Measurements from ENCODE around the gene KLHL29. TPM values are rescaled to one million over a fixed set of nuclear protein-coding genes. Genes with fewer than 3 reads are reported as not detected.
A peak's percentile ranks its signal among the peaks of the same experiment; 100 is the strongest.
"Not testable (repeated sequence)": the region's sequence is repeated elsewhere in the genome, so short reads cannot be mapped to it uniquely, and the experiment has no call there.

Gene KLHL29
- total RNA-seq, result 1 to 10 TPM; 1.9 to 4.0 (median 2.1) TPM
- 1.7 TPM for polyA plus RNA-seq
- long read RNA-seq, donor 1, partial matches to known transcripts, result 5 of 8 reads
- long read RNA-seq, donor 1, other reads (novel, unspliced or antisense), result 3 of 8 reads
- long read RNA-seq, donor 2, partial matches to known transcripts, result 1 of 2 reads
- long read RNA-seq, donor 2, other reads (novel, unspliced or antisense), result 1 of 2 reads
- long read RNA-seq, donor 3, partial matches to known transcripts, result 3 of 3 reads
- long read RNA-seq, donor 3, other reads (novel, unspliced or antisense), result 0 of 3 reads
- long read RNA-seq, donor 4, partial matches to known transcripts, result 1 of 2 reads
- long read RNA-seq, donor 4, other reads (novel, unspliced or antisense), result 1 of 2 reads

DNA sequence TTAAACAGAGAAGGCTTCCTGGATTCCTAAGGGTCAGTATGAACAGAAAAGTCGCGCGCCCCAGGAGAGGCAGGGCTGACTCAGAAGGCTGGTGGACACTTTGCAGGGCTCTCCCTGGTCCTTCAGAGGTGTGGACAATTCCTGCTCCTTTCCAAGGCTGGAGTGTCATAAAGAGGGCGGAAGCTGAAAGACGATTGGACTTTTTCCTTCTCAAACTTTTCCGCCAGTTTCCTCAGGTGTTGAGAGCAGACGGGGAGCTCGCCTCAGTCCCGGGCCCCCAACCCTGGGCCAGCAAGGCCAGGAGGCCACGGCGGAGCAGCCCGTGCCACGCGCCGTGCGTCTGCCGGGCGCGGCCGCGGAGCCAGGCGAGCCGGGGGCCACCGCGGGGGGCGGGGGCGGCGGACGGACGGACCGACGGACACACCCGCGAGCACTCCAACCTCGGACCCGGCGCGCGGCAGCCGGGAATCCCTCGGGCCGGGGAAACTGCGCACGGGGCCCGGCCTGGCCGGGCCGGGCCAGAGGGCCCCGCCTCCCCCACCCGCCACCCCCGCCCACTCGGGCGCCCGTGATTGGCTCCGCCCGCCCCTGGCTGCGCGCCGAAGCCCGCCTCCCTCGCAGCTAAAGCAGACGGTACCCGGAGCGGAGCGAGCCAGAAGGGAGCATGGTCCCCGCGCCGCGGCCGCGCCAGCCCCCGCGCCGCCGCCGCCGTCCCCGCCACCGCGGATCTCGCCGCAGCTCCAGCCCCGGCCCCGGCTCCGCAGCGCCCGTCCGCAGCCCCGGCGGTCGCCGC lies at the start of gene KLHL29:
KLHL29 (plus strand) TSS at position 629 of the 793 bp plus-strand sequence. CDS start 177,018 bp downstream, outside the sequence.
- ATAC-seq, result peak; percentile 76 to 82
- H3K9me3 ChIP-seq (ENCODE audit: control insufficient read depth, low read length), result no peaks in the 10 kb centered on the region
- DNase-seq, result peak; percentile 89 to 96 (median 96)
- intact Hi-C loops (cut with DNase I), result no loop called here
- H3K4me1 ChIP-seq (ENCODE audit: control insufficient read depth, insufficient read depth, low read length), result peaks cover 2% of the 10 kb centered on the region
- no peak within 1 kb of the TSS for H3K27ac ChIP-seq (ENCODE audit: low read length)
- H3K4me3 ChIP-seq (ENCODE audit: low read length), result peak within 1 kb of the TSS; percentile 81
- H3K27me3 ChIP-seq (ENCODE audit: control insufficient read depth, insufficient read depth), result no peaks in the 10 kb centered on the region
- 5% methylated on average over 89 of the region's 91 CpGs for WGBS

DNA sequence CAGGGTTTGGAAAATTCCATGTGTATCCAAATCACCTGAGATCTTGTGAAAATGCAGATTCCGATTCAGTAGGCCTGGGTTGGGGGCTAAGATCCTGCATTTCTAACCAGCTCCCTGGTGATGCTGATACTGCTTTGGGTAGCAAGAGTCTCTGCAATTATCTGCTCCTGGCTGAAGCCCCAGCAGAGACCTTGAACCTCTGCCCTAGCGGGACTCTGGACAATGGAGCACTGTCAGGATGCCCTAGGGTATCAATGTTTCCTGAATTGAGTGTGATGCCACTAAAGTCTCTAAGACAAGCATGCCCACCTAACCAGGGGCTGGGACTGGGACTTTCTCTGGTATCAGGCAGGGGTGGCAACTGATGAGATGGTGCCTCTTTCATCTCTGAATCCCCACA lies 49.4 kb upstream of the KLHL29 start:
- no peaks in the 10 kb centered on the region for H3K27me3 ChIP-seq (ENCODE audit: control insufficient read depth, insufficient read depth)
- no peak overlapping the region for H3K27ac ChIP-seq (ENCODE audit: low read length)
- H3K4me1 ChIP-seq (ENCODE audit: control insufficient read depth, insufficient read depth, low read length), result no peaks in the 10 kb centered on the region
- ATAC-seq, result no peak
- H3K9me3 ChIP-seq (ENCODE audit: control insufficient read depth, low read length), result no peaks in the 10 kb centered on the region
- DNase-seq, result no peak
- intact Hi-C loops (cut with DNase I), result no loop called here
- H3K4me3 ChIP-seq (ENCODE audit: low read length), result no peak overlapping the region
- WGBS, result 90% methylated on average over 2 of the region's 2 CpGs

DNA sequence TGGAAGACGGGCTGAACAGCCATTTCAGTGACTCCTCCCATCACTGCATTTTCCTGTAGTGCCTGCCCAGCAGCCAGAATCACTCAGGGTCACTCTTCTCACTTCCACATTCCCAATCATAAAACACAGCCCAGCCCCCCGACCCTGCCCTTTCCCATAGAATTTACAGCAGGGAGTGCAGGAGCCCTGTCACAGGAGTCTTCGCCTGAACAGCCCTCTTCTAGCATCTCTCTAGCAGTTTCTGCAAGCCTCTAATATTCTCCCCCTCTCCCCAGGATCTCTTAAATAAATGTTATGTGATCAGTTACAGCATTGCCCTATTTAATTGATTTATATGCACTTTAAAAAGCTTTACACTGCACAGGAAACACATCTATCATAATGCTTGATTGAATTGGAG lies 42.9 kb upstream of the KLHL29 start:
- WGBS, result 61% methylated on average over 3 of the region's 3 CpGs
- no peak for ATAC-seq
- H3K9me3 ChIP-seq (ENCODE audit: control insufficient read depth, low read length), result no peaks in the 10 kb centered on the region
- DNase-seq, result no peak
- H3K4me3 ChIP-seq (ENCODE audit: low read length), result no peak overlapping the region
- H3K27ac ChIP-seq (ENCODE audit: low read length), result no peak overlapping the region
- no peaks in the 10 kb centered on the region for H3K4me1 ChIP-seq (ENCODE audit: control insufficient read depth, insufficient read depth, low read length)
- intact Hi-C loops (cut with DNase I), result no loop called here
- H3K27me3 ChIP-seq (ENCODE audit: control insufficient read depth, insufficient read depth), result no peaks in the 10 kb centered on the region

DNA sequence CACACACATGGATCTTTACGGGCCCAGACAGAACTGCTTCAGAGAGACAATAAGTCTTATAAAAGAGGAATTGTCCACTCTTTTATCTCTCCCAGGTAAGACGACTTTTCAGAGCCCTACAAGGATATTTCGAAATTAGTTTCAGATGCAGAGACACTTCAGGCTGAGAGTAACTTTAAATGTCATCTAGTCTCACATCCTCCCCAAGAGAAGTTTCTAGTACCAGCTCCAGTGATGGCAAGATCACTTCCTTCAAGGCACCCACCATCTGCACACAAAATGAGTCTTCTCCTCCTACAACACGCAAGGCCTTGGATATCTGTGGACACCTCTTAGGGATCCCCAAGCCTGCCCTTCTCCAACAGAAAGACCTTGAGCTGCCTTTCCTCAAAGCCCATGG lies 39.0 kb upstream of the KLHL29 start:
- DNase-seq, result no peak
- H3K4me3 ChIP-seq (ENCODE audit: low read length), result no peak overlapping the region
- no peaks in the 10 kb centered on the region for H3K4me1 ChIP-seq (ENCODE audit: control insufficient read depth, insufficient read depth, low read length)
- WGBS, result 89% methylated on average over 4 of the region's 4 CpGs
- no peak overlapping the region for H3K27ac ChIP-seq (ENCODE audit: low read length)
- no peaks in the 10 kb centered on the region for H3K9me3 ChIP-seq (ENCODE audit: control insufficient read depth, low read length)
- H3K27me3 ChIP-seq (ENCODE audit: control insufficient read depth, insufficient read depth), result no peaks in the 10 kb centered on the region
- ATAC-seq, result no peak
- intact Hi-C loops (cut with DNase I), result no loop called here

DNA sequence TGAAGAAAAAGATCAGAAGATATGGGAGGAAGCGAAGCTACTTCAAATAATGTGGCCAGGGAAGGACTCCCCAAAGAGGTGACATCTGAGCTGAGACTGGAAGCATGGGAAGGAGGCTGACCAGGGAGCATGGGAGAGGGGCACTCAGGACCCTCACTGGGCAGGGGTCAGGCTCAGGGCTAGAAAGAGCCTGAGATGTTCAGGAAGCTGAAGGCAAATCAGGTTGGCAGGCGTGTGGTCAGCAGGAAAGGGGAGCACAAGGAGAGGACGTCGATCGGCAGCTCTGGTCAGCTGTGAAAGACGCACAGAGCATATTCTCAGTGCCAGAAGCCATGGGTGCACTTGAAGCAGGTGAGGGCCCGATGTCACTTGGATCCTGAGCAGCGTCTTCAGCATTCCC lies 38.2 kb upstream of the KLHL29 start:
- Histone ChIP-seq H3K4me3 (ENCODE audit: low read length) (no peak overlapping the region), H3K4me1 (ENCODE audit: control insufficient read depth, insufficient read depth, low read length) (no peaks in the 10 kb centered on the region), H3K27me3 (ENCODE audit: control insufficient read depth, insufficient read depth) (no peaks in the 10 kb centered on the region), H3K9me3 (ENCODE audit: control insufficient read depth, low read length) (no peaks in the 10 kb centered on the region), H3K27ac (ENCODE audit: low read length) (no peak overlapping the region)
- intact Hi-C loops (cut with DNase I), result no loop called here
- no peak for ATAC-seq
- 79% methylated on average over 8 of the region's 8 CpGs for WGBS
- no peak for DNase-seq

DNA sequence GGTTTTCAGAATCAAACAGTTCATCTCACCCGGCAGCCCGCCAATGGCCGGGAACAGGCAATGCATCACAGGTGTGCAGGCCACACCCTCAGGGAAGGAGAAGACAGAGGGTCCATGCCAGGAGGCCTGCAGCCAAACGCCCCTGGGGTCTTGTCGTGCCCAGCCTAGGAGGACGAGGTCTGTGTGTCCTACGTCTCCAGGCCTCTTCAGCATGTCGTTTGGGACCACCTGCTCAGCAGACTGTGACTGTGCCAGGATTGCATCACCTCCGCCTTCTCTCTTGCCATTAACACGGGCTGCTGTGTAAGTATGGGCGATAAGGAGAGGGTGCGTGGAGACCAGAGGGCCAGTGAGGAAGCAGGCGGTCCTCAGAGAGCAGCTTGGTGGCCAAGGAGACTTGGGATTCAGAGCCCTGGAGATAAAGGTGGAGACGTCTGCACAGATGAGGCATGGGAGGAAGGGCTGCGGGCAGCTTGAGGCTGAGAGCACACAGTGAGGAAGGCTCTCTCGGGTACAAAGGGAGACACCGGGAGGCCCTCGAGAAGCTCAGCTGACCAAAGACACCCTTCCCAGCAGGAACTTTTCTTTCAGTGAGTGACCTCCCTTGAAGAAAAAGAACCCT lies 37.4 kb upstream of the KLHL29 start:
- H3K27ac ChIP-seq (ENCODE audit: low read length), result no peak overlapping the region
- intact Hi-C loops (cut with DNase I), result no loop called here

DNA sequence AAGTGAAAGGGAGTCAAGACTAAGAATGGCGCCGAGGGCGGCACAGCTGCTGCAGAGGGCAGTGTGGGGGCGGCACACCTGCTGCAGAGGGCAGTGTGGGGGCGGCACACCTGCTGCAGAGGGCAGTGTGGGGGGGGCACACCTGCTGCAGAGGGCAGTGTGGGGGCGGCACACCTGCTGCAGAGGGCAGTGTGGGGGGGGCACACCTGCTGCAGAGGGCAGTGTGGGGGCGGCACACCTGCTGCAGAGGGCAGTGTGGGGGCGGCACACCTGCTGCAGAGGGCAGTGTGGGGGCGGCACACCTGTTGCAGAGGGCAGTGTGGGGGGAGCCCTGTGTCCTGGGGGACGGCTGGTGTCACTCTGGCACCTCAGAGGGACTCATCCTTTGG lies 36.9 kb upstream of the KLHL29 start:
- DNase-seq; H3K27ac ChIP-seq (ENCODE audit: low read length); intact Hi-C loops (cut with DNase I); H3K27me3 ChIP-seq (ENCODE audit: control insufficient read depth, insufficient read depth); ATAC-seq; H3K9me3 ChIP-seq (ENCODE audit: control insufficient read depth, low read length); H3K4me3 ChIP-seq (ENCODE audit: low read length); H3K4me1 ChIP-seq (ENCODE audit: control insufficient read depth, insufficient read depth, low read length): not testable (repeated sequence)
- WGBS, result 87% methylated on average over 9 of the region's 10 CpGs

More for the DNA sequence above, 37.4 kb upstream of the KLHL29 start:
- no peak for DNase-seq
- H3K9me3 ChIP-seq (ENCODE audit: control insufficient read depth, low read length), result no peaks in the 10 kb centered on the region
- H3K4me1 ChIP-seq (ENCODE audit: control insufficient read depth, insufficient read depth, low read length), result no peaks in the 10 kb centered on the region
- no peak overlapping the region for H3K4me3 ChIP-seq (ENCODE audit: low read length)
- no peaks in the 10 kb centered on the region for H3K27me3 ChIP-seq (ENCODE audit: control insufficient read depth, insufficient read depth)
- no peak for ATAC-seq
- WGBS, result 82% methylated on average over 18 of the region's 18 CpGs

DNA sequence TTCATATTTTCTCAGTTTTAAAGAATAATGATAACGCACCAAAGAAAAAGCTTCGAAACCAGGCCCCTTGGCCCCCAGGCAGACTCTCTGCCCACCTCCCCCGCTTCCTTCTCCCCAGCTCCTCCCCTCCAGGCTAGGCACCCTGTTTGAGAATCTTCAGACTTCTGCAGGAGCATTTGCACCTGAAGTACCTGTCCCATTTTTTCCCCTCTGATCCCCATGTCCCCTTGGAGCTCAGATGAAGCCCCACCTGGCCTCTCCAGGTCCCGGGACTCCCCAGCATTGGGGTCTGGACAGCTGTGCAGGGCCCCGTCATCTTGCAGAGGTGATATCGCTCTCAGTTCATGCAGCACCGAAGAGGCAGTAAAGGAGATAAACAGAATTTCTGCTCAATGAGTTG lies 35.5 kb upstream of the KLHL29 start:
- WGBS, result 95% methylated on average over 7 of the region's 7 CpGs
- Histone ChIP-seq H3K27ac (ENCODE audit: low read length) (no peak overlapping the region), H3K27me3 (ENCODE audit: control insufficient read depth, insufficient read depth) (no peaks in the 10 kb centered on the region), H3K9me3 (ENCODE audit: control insufficient read depth, low read length) (no peaks in the 10 kb centered on the region), H3K4me1 (ENCODE audit: control insufficient read depth, insufficient read depth, low read length) (no peaks in the 10 kb centered on the region), H3K4me3 (ENCODE audit: low read length) (no peak overlapping the region)
- DNase-seq, result no peak
- intact Hi-C loops (cut with DNase I), result no loop called here
- no peak for ATAC-seq

DNA sequence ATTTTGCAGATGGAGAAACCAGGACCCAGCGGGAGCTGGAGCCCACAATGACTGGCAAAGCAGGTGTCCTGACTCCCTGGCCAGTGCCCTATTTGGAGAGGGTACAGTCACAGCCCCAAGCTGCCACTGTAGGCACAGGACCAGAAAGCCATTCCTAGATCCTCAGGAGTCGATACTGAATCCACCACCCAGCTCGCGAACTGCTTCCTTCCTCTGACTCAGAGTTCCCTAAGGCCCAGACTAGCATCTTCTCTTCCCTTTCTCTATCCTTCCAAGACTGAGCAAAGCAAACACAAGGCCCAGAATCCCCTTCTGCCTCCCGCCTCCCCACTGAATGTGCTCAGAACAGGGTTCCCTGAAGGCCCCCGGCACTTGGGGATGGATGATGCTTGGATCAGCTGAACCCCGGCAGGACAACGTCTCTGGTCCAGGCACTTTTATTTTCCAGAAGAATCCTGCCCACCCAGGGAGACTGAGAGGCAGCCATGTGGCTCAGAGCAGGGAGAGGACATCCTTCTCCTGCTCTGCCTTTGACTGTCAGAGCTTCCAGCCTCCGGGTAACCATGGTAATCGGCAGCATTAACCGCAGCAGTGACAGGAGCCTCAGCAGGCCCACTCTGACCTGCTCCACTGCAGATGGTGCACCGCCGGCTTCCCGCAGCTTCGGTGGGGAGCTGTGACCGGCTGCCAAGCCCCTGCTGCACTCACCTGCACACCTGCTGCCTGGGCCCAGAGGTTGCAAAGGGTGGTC lies 34.8 kb upstream of the KLHL29 start:
- intact Hi-C loops (cut with DNase I), result no loop called here
- Histone ChIP-seq H3K27ac (ENCODE audit: low read length) (no peak overlapping the region), H3K4me1 (ENCODE audit: control insufficient read depth, insufficient read depth, low read length) (no peaks in the 10 kb centered on the region)

DNA sequence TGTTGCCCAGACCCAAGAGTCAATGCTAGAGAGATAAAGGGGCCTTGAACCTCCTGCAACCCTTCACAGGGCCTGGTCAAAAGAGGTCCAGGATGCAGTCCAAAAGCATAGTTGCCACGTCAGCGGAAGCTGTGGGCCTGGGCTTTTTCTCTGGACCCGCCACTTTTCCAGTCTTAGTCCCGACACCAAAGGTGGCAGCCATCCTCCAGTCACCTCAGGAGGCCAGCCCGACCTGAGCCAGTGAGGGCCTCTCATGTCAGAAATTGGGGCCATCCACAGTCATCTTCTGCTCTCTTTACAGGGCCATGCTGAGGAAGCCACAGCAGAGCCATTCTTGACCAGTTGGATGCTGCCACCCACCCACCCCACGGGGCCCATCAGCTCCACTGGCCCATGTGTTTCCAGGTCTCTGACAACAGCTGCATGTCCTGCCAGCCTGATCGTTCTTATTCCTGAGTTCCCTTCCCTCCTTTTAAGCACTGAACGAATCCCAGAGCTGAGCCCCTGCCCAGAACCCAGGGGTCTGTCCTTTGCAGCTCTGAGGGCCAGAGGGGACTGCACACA lies 34.1 kb upstream of the KLHL29 start:
- H3K9me3 ChIP-seq (ENCODE audit: control insufficient read depth, low read length), result no peaks in the 10 kb centered on the region
- 81% methylated on average over 8 of the region's 8 CpGs for WGBS
- no peaks in the 10 kb centered on the region for H3K27me3 ChIP-seq (ENCODE audit: control insufficient read depth, insufficient read depth)
- H3K4me1 ChIP-seq (ENCODE audit: control insufficient read depth, insufficient read depth, low read length), result no peaks in the 10 kb centered on the region
- intact Hi-C loops (cut with DNase I), result no loop called here
- H3K4me3 ChIP-seq (ENCODE audit: low read length), result no peak overlapping the region
- DNase-seq (no peak), ATAC-seq (no peak)
- H3K27ac ChIP-seq (ENCODE audit: low read length), result no peak overlapping the region

More for the DNA sequence above, 34.8 kb upstream of the KLHL29 start:
- 85% methylated on average over 16 of the region's 16 CpGs for WGBS
- no peak for DNase-seq
- no peak for ATAC-seq
- H3K9me3 ChIP-seq (ENCODE audit: control insufficient read depth, low read length), result no peaks in the 10 kb centered on the region
- no peak overlapping the region for H3K4me3 ChIP-seq (ENCODE audit: low read length)
- no peaks in the 10 kb centered on the region for H3K27me3 ChIP-seq (ENCODE audit: control insufficient read depth, insufficient read depth)
